SK-N-SH (cell line): ENCODE data around the gene ZDHHC24. TPM values are rescaled to one million over a fixed set of nuclear protein-coding genes. Genes with fewer than 3 reads are reported as not detected.

Experiments
- MAX ChIP-seq: IDR thresholded peaks from 2 replicates; pipeline ENCODE4 v1.4.0; 2012; ENCODE audit warnings: low read depth
- polyA plus RNA-seq, 3 experiments: library from polyadenylated mRNA; depleted of rRNA; stranded (reverse); fragments of >200 nt; gene quantifications; 2 replicates each; pipeline ENCODE4 v1.2.3, GENCODE V29; 2012

The ZDHHC24 gene
- polyA plus RNA-seq, 1 of the 3 experiments (the other 2 are of a cell fraction): 13.1 TPM

- no peak for TF ChIP-seq MAX
These were observed 74.7 kb downstream of the ZDHHC24 start (continued) for GRCh38 chr11:66471142-66471541.

Other genes starting within 250 kb of the ZDHHC24 start
- 2.6 and 7.7 TPM in 2 replicates for gene CD248, start 229.0 kb downstream of the ZDHHC24 start, polyA plus RNA-seq (2012; rRNA removed)
- 13.0 and 16.9 TPM in 2 replicates for gene RIN1, start 209.6 kb downstream of the ZDHHC24 start, polyA plus RNA-seq (2012; rRNA removed)
- gene BRMS1, start 200.9 kb downstream of the ZDHHC24 start, polyA plus RNA-seq (2012; rRNA removed): 70.0 and 76.5 TPM in 2 replicates
- 26.4 TPM in 2 replicates for gene B4GAT1, start 198.4 kb downstream of the ZDHHC24 start, polyA plus RNA-seq (2012; rRNA removed)
- 3.2 and 3.7 TPM in 2 replicates for gene SLC29A2, start 174.3 kb downstream of the ZDHHC24 start, polyA plus RNA-seq (2012; rRNA removed)
- 0.03 and 0.08 TPM in 2 replicates for gene NPAS4, start 125.0 kb downstream of the ZDHHC24 start, polyA plus RNA-seq (2012; rRNA removed)
- gene MRPL11, start 107.2 kb downstream of the ZDHHC24 start, polyA plus RNA-seq (2012; rRNA removed): 33.9 and 45.6 TPM in 2 replicates
- gene PELI3, start 79.1 kb downstream of the ZDHHC24 start, polyA plus RNA-seq (2012; rRNA removed): 6.5 and 7.0 TPM in 2 replicates
- 62.1 and 70.6 TPM in 2 replicates for gene DPP3, start 65.6 kb downstream of the ZDHHC24 start, polyA plus RNA-seq (2012; rRNA removed)
- 24.8 and 34.3 TPM in 2 replicates for gene BBS1, start 35.4 kb downstream of the ZDHHC24 start, polyA plus RNA-seq (2012; rRNA removed)
- gene ACTN3, start 855 bp upstream of the ZDHHC24 start, polyA plus RNA-seq (2012; rRNA removed): 0.02 and 0.03 TPM in 2 replicates
- gene CTSF, start 22.6 kb upstream of the ZDHHC24 start, polyA plus RNA-seq (2012; rRNA removed): 57.2 and 60.1 TPM in 2 replicates
- gene CCDC87, start 47.0 kb upstream of the ZDHHC24 start, polyA plus RNA-seq (2012; rRNA removed): 0.06 and 0.21 TPM in 2 replicates
- 54.7 and 56.1 TPM in 2 replicates for gene CCS, start 47.1 kb upstream of the ZDHHC24 start, polyA plus RNA-seq (2012; rRNA removed)
- gene RBM14, start 70.6 kb upstream of the ZDHHC24 start, polyA plus RNA-seq (2012; rRNA removed): 17.6 and 19.8 TPM in 2 replicates
- gene RBM4, start 92.7 kb upstream of the ZDHHC24 start, polyA plus RNA-seq (2012; rRNA removed): 202 and 222 TPM in 2 replicates
- gene RBM4B, start 131.8 kb upstream of the ZDHHC24 start, polyA plus RNA-seq (2012; rRNA removed): 31.1 and 43.3 TPM in 2 replicates
- gene SPTBN2, start 183.2 kb upstream of the ZDHHC24 start, polyA plus RNA-seq (2012; rRNA removed): 16.2 and 19.7 TPM in 2 replicates